Measurements from ENCODE around the gene IGFBP2.

IGFBP2 gene

GRCh38 chr2:216670266-216671080 lies 37.3 kb downstream of the IGFBP2 start:
- H3K36me3 ChIP-seq (ENCODE audit: low read depth) = no peaks in the 10 kb centered on the region
- no peak for DNase-seq (ENCODE audit: low spot score)
- no peak for TF ChIP-seq CTCF (IDR thresholded peaks at IDR 0.05; ENCODE audit: poor library complexity, severe bottlenecking)
- no peaks in the 10 kb centered on the region for H3K9me3 ChIP-seq (ENCODE audit: severe bottlenecking)
- no peak for ATAC-seq (ENCODE audit: low read depth)
- no peak overlapping the region for H3K4me3 ChIP-seq (ENCODE audit: severe bottlenecking)
- no peak overlapping the region for H3K27ac ChIP-seq (ENCODE audit: poor library complexity, severe bottlenecking)
- no peaks in the 10 kb centered on the region for H3K27me3 ChIP-seq (ENCODE audit: insufficient read depth, poor library complexity, severe bottlenecking)
- H3K4me1 ChIP-seq (ENCODE audit: insufficient read depth, poor library complexity, severe bottlenecking) = peaks cover 9% of the 10 kb centered on the region

- Histone ChIP-seq H3K9me3 (ENCODE audit: severe bottlenecking) (no peaks in the 10 kb centered on the region), H3K4me1 (ENCODE audit: insufficient read depth, poor library complexity, severe bottlenecking) (peaks cover 3% of the 10 kb centered on the region), H3K36me3 (ENCODE audit: low read depth) (no peaks in the 10 kb centered on the region), H3K27ac (ENCODE audit: poor library complexity, severe bottlenecking) (no peak overlapping the region), H3K27me3 (ENCODE audit: insufficient read depth, poor library complexity, severe bottlenecking) (no peaks in the 10 kb centered on the region), H3K4me3 (ENCODE audit: severe bottlenecking) (no peak overlapping the region)
- no peak for DNase-seq (ENCODE audit: low spot score)
- no peak for ATAC-seq (ENCODE audit: low read depth)
- no peak for TF ChIP-seq CTCF (IDR thresholded peaks at IDR 0.05; ENCODE audit: poor library complexity, severe bottlenecking)
Measured at GRCh38 chr2:216671081-216671411, 37.8 kb downstream of the IGFBP2 start.

GRCh38 chr2:216671791-216672343 lies 38.6 kb downstream of the IGFBP2 start:
- H3K27me3 ChIP-seq (ENCODE audit: insufficient read depth, poor library complexity, severe bottlenecking) = no peaks in the 10 kb centered on the region
- no peaks in the 10 kb centered on the region for H3K9me3 ChIP-seq (ENCODE audit: severe bottlenecking)
- H3K4me1 ChIP-seq (ENCODE audit: insufficient read depth, poor library complexity, severe bottlenecking) = no peaks in the 10 kb centered on the region

GRCh38 chr2:216672466-216672865 lies 39.2 kb downstream of the IGFBP2 start:
- Histone ChIP-seq H3K36me3 (ENCODE audit: low read depth) (no peaks in the 10 kb centered on the region), H3K4me1 (ENCODE audit: insufficient read depth, poor library complexity, severe bottlenecking) (no peaks in the 10 kb centered on the region), H3K9me3 (ENCODE audit: severe bottlenecking) (no peaks in the 10 kb centered on the region), H3K27ac (ENCODE audit: poor library complexity, severe bottlenecking) (no peak overlapping the region), H3K27me3 (ENCODE audit: insufficient read depth, poor library complexity, severe bottlenecking) (no peaks in the 10 kb centered on the region), H3K4me3 (ENCODE audit: severe bottlenecking) (no peak overlapping the region)
- ATAC-seq (ENCODE audit: low read depth) (no peak), DNase-seq (ENCODE audit: low spot score) (no peak)
- no peak for TF ChIP-seq CTCF (IDR thresholded peaks at IDR 0.05; ENCODE audit: poor library complexity, severe bottlenecking)

More at GRCh38 chr2:216671791-216672343, 38.6 kb downstream of the IGFBP2 start:
- Histone ChIP-seq H3K4me3 (ENCODE audit: severe bottlenecking) (no peak overlapping the region), H3K36me3 (ENCODE audit: low read depth) (no peaks in the 10 kb centered on the region), H3K27ac (ENCODE audit: poor library complexity, severe bottlenecking) (no peak overlapping the region)
- no peak for ATAC-seq (ENCODE audit: low read depth)
- DNase-seq (ENCODE audit: low spot score) = no peak
- no peak for TF ChIP-seq CTCF (IDR thresholded peaks at IDR 0.05; ENCODE audit: poor library complexity, severe bottlenecking)

GRCh38 chr2:216673021-216673420 lies 39.8 kb downstream of the IGFBP2 start:
- H3K27me3 ChIP-seq (ENCODE audit: insufficient read depth, poor library complexity, severe bottlenecking) = no peaks in the 10 kb centered on the region
- DNase-seq (ENCODE audit: low spot score) = no peak
- TF ChIP-seq CTCF (IDR thresholded peaks at IDR 0.05; ENCODE audit: poor library complexity, severe bottlenecking) = no peak
- H3K4me1 ChIP-seq (ENCODE audit: insufficient read depth, poor library complexity, severe bottlenecking) = no peaks in the 10 kb centered on the region
- no peaks in the 10 kb centered on the region for H3K36me3 ChIP-seq (ENCODE audit: low read depth)
- H3K9me3 ChIP-seq (ENCODE audit: severe bottlenecking) = no peaks in the 10 kb centered on the region
- H3K4me3 ChIP-seq (ENCODE audit: severe bottlenecking) = no peak overlapping the region
- ATAC-seq (ENCODE audit: low read depth) = no peak
- no peak overlapping the region for H3K27ac ChIP-seq (ENCODE audit: poor library complexity, severe bottlenecking)
